Fibroblast of the aortic adventitia (primary cell): ENCODE measurements around the gene PLEKHJ1. TPM values are rescaled to one million over a fixed set of nuclear protein-coding genes. Genes with fewer than 3 reads are reported as not detected.

Source experiments
- DNase-seq: peaks from one replicate; pipeline ENCODE4 v3.0.0-alpha.2; 2010; ENCODE audit warnings: low read depth
- H3K4me3 ChIP-seq: 2 replicates; pipeline ENCODE4 v1.5.1; 2011; ENCODE audit warnings: low read depth, mild to moderate bottlenecking, control low read depth, low read length, moderate library complexity
- CTCF ChIP-seq: IDR thresholded peaks from 2 replicates; pipeline ENCODE4 v1.5.1; 2011; ENCODE audit warnings: mild to moderate bottlenecking, low read length, control low read depth, inconsistent platforms; ENCODE audit not compliant: insufficient read depth
- total RNA-seq: library from RNA; depleted of rRNA; stranded (reverse); fragments of >200 nt; gene quantifications from 2 replicates; pipeline ENCODE4 v1.2.3, GENCODE V29; 2012; ENCODE audit warnings: low replicate concordance

The PLEKHJ1 gene
- total RNA-seq, 1 donor, result 33.4 TPM

- TF ChIP-seq CTCF, result peak; percentile 78
- peak; percentile 55 for DNase-seq
- H3K4me3 ChIP-seq, result peak overlapping the region; percentile 53
These were observed 37.4 kb upstream of the PLEKHJ1 start for GRCh38 chr19:2273356-2274184.

- H3K4me3 ChIP-seq, result peak overlapping the region; percentile 95
- no peak for TF ChIP-seq CTCF
- DNase-seq, result peak; percentile 71
These were observed 35.3 kb upstream of the PLEKHJ1 start for GRCh38 chr19:2271234-2272103.

GRCh38 chr19:2270423-2271233 lies 34.5 kb upstream of the PLEKHJ1 start:
- DNase-seq, result peak; percentile 84
- peak overlapping the region; percentile 95 for H3K4me3 ChIP-seq
- no peak for TF ChIP-seq CTCF

GRCh38 chr19:2270157-2270422 lies 34.0 kb upstream of the PLEKHJ1 start:
- peak overlapping the region; percentile 95 for H3K4me3 ChIP-seq
- no peak for TF ChIP-seq CTCF
- DNase-seq, result no peak

- TF ChIP-seq CTCF, result peak; percentile 32
- peak overlapping the region; percentile 95 for H3K4me3 ChIP-seq
- peak; percentile 95 for DNase-seq
These were observed 33.4 kb upstream of the PLEKHJ1 start for GRCh38 chr19:2269244-2270156.

GRCh38 chr19:2268861-2269243 lies 32.7 kb upstream of the PLEKHJ1 start:
- no peak for TF ChIP-seq CTCF
- DNase-seq, result no peak
- H3K4me3 ChIP-seq, result peak overlapping the region; percentile 74
